HEK293 (cell line): ENCODE results near the gene ZXDC.

ENCODE experiments used
- CTCF ChIA-PET: fragments of 350-600 bp; formaldehyde crosslinking; extraction: SDS; loops from one replicate; lab custom pipeline; 2021; ENCODE audit warnings: antibody characterized with exemption; lab: Yijun Ruan, JAX
- POLR2A ChIA-PET: fragments of 300-600 bp; formaldehyde crosslinking; extraction: SDS; loops from one replicate; lab custom pipeline; 2020; ENCODE audit warnings: antibody characterized with exemption, inconsistent platforms; lab: Yijun Ruan, JAX
- H3K27ac ChIP-seq: fragments of 200-500 bp; sonication (Bioruptor generic); 2 replicates; pipeline ENCODE4 v1.5.1; 2014; ENCODE audit warnings: low read depth, low read length, control low read depth, inconsistent platforms; ENCODE audit errors: extremely low read depth
- H3K36me3 ChIP-seq, 2 experiments: fragments of 200-500 bp in 1 of 2; sonication (Bioruptor generic) in 1 of 2; 1 replicate in 1 of 2; 2 replicates in 1 of 2; pipeline ENCODE4 v1.5.1; 2014 to 2017; ENCODE audit warnings: inconsistent platforms in 2 of 2, low read length in 2 of 2; ENCODE audit not compliant: control insufficient read depth in 2 of 2, insufficient read depth in 1 of 2
- H3K4me1 ChIP-seq: fragments of 200-500 bp; sonication (Bioruptor generic); 2 replicates; pipeline ENCODE4 v1.5.1; 2014; ENCODE audit warnings: mild to moderate bottlenecking, low read length, inconsistent platforms; ENCODE audit not compliant: control insufficient read depth, insufficient read depth
- H3K4me3 ChIP-seq: 2 replicates; pipeline ENCODE4 v1.5.1; 2011; ENCODE audit warnings: low read depth, mild to moderate bottlenecking, control low read depth, low read length, moderate library complexity
- H3K9me3 ChIP-seq: fragments of 200-500 bp; sonication (Bioruptor generic); 2 replicates; pipeline ENCODE4 v1.5.1; 2014; ENCODE audit warnings: low read depth, low read length, inconsistent platforms; ENCODE audit not compliant: control insufficient read depth, insufficient read depth
- KLF8 ChIP-seq: fragments of 450-650 bp; formaldehyde crosslinking; IDR thresholded peaks from 2 replicates; pipeline ENCODE4 v1.5.1; 2016; ENCODE audit warnings: missing biosample characterization, missing genetic modification characterization
- MEIS1 ChIP-seq: sonication (generic); formaldehyde crosslinking; IDR thresholded peaks from 2 replicates; pipeline ENCODE4 v1.8.1; 2022; ENCODE audit warnings: missing genetic modification reagents, mild to moderate bottlenecking, borderline replicate concordance
- ZNF112 ChIP-seq: fragments of 450-650 bp; formaldehyde crosslinking; IDR thresholded peaks from 2 replicates; pipeline ENCODE4 v1.5.0; 2017; ENCODE audit warnings: missing biosample characterization, missing genetic modification characterization
- ZNF223 ChIP-seq: fragments of 450-650 bp; formaldehyde crosslinking; IDR thresholded peaks from 2 replicates; pipeline ENCODE4 v1.5.1; 2016; ENCODE audit warnings: missing biosample characterization, missing genetic modification characterization
- ZNF292 ChIP-seq: fragments of 450-650 bp; formaldehyde crosslinking; IDR thresholded peaks from 2 replicates; pipeline ENCODE4 v1.5.1; 2016; ENCODE audit warnings: low read depth, missing biosample characterization, missing genetic modification characterization, borderline replicate concordance
- ZNF341 ChIP-seq: fragments of 450-650 bp; formaldehyde crosslinking; IDR thresholded peaks from 2 replicates; pipeline ENCODE4; 2016; ENCODE audit warnings: low read depth, missing biosample characterization, missing genetic modification characterization
- ZNF48 ChIP-seq: fragments of 450-650 bp; formaldehyde crosslinking; IDR thresholded peaks from 2 replicates; pipeline ENCODE4 v1.5.1; 2016; ENCODE audit warnings: missing biosample characterization, missing genetic modification characterization
- ZNF530 ChIP-seq: fragments of 450-650 bp; formaldehyde crosslinking; IDR thresholded peaks from 2 replicates; pipeline ENCODE4 v1.5.1; 2016; ENCODE audit warnings: low read depth, missing biosample characterization, missing genetic modification characterization
- ZNF623 ChIP-seq: fragments of 450-650 bp; formaldehyde crosslinking; IDR thresholded peaks from 2 replicates; pipeline ENCODE4 v1.5.1; 2016; ENCODE audit warnings: missing biosample characterization, missing genetic modification characterization
- ZNF747 ChIP-seq: fragments of 450-650 bp; formaldehyde crosslinking; IDR thresholded peaks from 2 replicates; pipeline ENCODE4 v1.5.1; 2016; ENCODE audit warnings: missing biosample characterization, missing genetic modification characterization
- ZNF785 ChIP-seq: fragments of 450-650 bp; formaldehyde crosslinking; IDR thresholded peaks from 2 replicates; pipeline ENCODE4 v1.5.1; 2016; ENCODE audit warnings: missing biosample characterization, missing genetic modification characterization
- ZNF792 ChIP-seq: fragments of 450-650 bp; formaldehyde crosslinking; IDR thresholded peaks from 2 replicates; pipeline ENCODE4 v1.5.1; 2016; ENCODE audit warnings: missing biosample characterization, missing genetic modification characterization
- TF ChIP-seq, protein P1 (sequence below): fragments of 450-650 bp; formaldehyde crosslinking; conservative IDR thresholded peaks from 2 replicates; pipeline ENCODE4 v1.5.1; 2016; ENCODE audit warnings: low read depth, missing biosample characterization, missing genetic modification characterization
- TF ChIP-seq, protein P2 (sequence below): fragments of 450-650 bp; formaldehyde crosslinking; IDR thresholded peaks from 2 replicates; pipeline ENCODE4 v1.5.1; 2017; ENCODE audit warnings: missing biosample characterization, missing genetic modification characterization
- TF ChIP-seq, protein P3 (sequence below): fragments of 450-650 bp; formaldehyde crosslinking; IDR thresholded peaks from 2 replicates; pipeline ENCODE4 v1.5.1; 2017; ENCODE audit warnings: missing biosample characterization, missing genetic modification characterization
- TF ChIP-seq, protein P4 (sequence below): fragments of 450-650 bp; formaldehyde crosslinking; IDR thresholded peaks from 2 replicates; pipeline ENCODE4 v1.5.1; 2016; ENCODE audit warnings: missing biosample characterization, missing genetic modification characterization

ZXDC gene

DNA sequence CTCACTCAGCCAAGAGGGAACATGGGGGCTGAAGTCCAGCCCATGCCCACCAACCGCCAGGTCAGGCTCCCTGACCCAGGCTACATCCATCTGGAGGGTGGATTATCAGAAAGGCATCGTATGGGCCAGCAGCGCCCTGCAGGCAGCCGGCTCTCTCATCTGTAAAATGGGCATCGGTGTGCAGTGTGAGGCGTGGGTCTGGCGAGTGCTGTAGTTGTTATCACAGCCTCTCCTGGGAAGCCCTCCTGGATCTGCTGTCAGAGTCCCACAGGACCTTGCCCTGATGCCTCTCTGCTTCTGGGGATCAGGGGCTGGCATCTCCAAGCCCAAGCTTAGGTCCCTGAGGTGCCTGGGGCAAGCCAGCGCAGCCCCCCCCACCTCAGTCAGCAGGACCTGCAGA is 53.6 kb downstream of the ZXDC start (continued):
- TF ChIP-seq, protein P1, sequence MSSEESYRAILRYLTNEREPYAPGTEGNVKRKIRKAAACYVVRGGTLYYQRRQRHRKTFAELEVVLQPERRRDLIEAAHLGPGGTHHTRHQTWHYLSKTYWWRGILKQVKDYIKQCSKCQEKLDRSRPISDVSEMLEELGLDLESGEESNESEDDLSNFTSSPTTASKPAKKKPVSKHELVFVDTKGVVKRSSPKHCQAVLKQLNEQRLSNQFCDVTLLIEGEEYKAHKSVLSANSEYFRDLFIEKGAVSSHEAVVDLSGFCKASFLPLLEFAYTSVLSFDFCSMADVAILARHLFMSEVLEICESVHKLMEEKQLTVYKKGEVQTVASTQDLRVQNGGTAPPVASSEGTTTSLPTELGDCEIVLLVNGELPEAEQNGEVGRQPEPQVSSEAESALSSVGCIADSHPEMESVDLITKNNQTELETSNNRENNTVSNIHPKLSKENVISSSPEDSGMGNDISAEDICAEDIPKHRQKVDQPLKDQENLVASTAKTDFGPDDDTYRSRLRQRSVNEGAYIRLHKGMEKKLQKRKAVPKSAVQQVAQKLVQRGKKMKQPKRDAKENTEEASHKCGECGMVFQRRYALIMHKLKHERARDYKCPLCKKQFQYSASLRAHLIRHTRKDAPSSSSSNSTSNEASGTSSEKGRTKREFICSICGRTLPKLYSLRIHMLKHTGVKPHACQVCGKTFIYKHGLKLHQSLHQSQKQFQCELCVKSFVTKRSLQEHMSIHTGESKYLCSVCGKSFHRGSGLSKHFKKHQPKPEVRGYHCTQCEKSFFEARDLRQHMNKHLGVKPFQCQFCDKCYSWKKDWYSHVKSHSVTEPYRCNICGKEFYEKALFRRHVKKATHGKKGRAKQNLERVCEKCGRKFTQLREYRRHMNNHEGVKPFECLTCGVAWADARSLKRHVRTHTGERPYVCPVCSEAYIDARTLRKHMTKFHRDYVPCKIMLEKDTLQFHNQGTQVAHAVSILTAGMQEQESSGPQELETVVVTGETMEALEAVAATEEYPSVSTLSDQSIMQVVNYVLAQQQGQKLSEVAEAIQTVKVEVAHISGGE: no peak

DNA sequence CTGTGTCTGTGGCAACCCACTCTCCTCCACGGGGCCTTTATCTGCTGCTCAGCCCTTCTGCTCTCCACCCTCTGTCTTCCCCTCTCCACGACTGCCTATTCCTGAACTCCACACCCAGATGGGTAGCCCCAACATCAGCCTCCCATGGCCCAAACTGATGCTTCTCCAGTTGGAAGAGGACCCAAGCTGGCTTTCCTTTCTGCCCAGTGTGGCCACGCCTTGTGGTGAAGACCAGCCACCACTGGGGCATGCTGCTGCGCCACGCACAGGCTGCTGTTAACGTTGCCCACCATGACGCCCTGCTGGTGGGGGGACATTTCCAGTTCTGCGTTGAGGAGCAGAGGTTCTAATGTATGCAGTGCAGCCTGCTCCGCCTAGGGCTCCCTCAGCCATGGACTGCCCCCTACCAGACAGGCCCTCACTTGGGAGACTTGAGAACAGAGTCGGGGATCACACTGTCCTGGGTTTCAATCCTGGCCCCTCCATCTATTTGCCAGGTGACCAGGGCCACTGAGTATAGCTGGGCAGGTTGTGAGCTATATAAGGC is 54.0 kb downstream of the ZXDC start:
- ChIA-PET CTCF (interaction anchor here (0.6 kb wide), 2 partner anchors 223 to 1010 kb away, joined by 3 read pairs; no protein-coding TSS in a partner anchor), POLR2A (no interaction called here)
- Histone ChIP-seq H3K27ac (no peak overlapping the region), H3K4me3 (no peak overlapping the region), H3K9me3 (no peaks in the 10 kb centered on the region), H3K36me3 (no peaks in the 10 kb centered on the region), H3K4me1 (no peaks in the 10 kb centered on the region)
- TF ChIP-seq ZNF341 (no peak), ZNF792 (tag by site-specific recombination) (no peak), ZNF292 (tag by site-specific recombination) (no peak), ZNF623 (tag by site-specific recombination) (no peak), ZNF223 (tag by site-specific recombination) (no peak), ZNF48 (tag by site-specific recombination) (no peak), ZNF785 (tag by site-specific recombination) (no peak), MEIS1 (CRISPR knock-in tag) (no peak), ZNF747 (tag by site-specific recombination) (no peak), ZNF112 (tag by site-specific recombination) (no peak), KLF8 (tag by site-specific recombination) (no peak), ZNF530 (tag by site-specific recombination) (no peak)
- TF ChIP-seq, protein P2, sequence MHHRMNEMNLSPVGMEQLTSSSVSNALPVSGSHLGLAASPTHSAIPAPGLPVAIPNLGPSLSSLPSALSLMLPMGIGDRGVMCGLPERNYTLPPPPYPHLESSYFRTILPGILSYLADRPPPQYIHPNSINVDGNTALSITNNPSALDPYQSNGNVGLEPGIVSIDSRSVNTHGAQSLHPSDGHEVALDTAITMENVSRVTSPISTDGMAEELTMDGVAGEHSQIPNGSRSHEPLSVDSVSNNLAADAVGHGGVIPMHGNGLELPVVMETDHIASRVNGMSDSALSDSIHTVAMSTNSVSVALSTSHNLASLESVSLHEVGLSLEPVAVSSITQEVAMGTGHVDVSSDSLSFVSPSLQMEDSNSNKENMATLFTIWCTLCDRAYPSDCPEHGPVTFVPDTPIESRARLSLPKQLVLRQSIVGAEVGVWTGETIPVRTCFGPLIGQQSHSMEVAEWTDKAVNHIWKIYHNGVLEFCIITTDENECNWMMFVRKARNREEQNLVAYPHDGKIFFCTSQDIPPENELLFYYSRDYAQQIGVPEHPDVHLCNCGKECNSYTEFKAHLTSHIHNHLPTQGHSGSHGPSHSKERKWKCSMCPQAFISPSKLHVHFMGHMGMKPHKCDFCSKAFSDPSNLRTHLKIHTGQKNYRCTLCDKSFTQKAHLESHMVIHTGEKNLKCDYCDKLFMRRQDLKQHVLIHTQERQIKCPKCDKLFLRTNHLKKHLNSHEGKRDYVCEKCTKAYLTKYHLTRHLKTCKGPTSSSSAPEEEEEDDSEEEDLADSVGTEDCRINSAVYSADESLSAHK (tag by site-specific recombination): no peak
- TF ChIP-seq, protein P3, sequence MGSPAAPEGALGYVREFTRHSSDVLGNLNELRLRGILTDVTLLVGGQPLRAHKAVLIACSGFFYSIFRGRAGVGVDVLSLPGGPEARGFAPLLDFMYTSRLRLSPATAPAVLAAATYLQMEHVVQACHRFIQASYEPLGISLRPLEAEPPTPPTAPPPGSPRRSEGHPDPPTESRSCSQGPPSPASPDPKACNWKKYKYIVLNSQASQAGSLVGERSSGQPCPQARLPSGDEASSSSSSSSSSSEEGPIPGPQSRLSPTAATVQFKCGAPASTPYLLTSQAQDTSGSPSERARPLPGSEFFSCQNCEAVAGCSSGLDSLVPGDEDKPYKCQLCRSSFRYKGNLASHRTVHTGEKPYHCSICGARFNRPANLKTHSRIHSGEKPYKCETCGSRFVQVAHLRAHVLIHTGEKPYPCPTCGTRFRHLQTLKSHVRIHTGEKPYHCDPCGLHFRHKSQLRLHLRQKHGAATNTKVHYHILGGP: no peak
- TF ChIP-seq, protein P4, sequence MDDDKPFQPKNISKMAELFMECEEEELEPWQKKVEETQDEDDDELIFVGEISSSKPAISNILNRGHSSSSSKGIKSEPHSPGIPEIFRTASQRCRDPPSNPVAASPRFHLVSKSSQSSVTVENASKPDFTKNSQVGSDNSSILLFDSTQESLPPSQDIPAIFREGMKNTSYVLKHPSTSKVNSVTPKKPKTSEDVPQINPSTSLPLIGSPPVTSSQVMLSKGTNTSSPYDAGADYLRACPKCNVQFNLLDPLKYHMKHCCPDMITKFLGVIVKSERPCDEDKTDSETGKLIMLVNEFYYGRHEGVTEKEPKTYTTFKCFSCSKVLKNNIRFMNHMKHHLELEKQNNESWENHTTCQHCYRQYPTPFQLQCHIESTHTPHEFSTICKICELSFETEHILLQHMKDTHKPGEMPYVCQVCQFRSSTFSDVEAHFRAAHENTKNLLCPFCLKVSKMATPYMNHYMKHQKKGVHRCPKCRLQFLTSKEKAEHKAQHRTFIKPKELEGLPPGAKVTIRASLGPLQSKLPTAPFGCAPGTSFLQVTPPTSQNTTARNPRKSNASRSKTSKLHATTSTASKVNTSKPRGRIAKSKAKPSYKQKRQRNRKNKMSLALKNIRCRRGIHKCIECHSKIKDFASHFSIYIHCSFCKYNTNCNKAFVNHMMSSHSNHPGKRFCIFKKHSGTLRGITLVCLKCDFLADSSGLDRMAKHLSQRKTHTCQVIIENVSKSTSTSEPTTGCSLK (tag by site-specific recombination): no peak
